GM12801 (cell line): Measurements from ENCODE around the gene LRRC55.

ENCODE experiments used
- TF ChIP-seq, protein P1 (sequence below): IDR thresholded peaks from one replicate; pipeline ENCODE4 v1.5.1; 2011; ENCODE audit warnings: control low read depth; ENCODE audit not compliant: insufficient read length; ENCODE audit errors: extremely low read depth

Gene LRRC55

GRCh38 chr11:57181678-57182305 lies at the start of gene LRRC55:
Gene LRRC55 (plus strand): TSS chr11:57181953. CDS start chr11:57182023, 70 bp downstream.
- TF ChIP-seq, protein P1, sequence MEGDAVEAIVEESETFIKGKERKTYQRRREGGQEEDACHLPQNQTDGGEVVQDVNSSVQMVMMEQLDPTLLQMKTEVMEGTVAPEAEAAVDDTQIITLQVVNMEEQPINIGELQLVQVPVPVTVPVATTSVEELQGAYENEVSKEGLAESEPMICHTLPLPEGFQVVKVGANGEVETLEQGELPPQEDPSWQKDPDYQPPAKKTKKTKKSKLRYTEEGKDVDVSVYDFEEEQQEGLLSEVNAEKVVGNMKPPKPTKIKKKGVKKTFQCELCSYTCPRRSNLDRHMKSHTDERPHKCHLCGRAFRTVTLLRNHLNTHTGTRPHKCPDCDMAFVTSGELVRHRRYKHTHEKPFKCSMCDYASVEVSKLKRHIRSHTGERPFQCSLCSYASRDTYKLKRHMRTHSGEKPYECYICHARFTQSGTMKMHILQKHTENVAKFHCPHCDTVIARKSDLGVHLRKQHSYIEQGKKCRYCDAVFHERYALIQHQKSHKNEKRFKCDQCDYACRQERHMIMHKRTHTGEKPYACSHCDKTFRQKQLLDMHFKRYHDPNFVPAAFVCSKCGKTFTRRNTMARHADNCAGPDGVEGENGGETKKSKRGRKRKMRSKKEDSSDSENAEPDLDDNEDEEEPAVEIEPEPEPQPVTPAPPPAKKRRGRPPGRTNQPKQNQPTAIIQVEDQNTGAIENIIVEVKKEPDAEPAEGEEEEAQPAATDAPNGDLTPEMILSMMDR = no peak

DNA sequence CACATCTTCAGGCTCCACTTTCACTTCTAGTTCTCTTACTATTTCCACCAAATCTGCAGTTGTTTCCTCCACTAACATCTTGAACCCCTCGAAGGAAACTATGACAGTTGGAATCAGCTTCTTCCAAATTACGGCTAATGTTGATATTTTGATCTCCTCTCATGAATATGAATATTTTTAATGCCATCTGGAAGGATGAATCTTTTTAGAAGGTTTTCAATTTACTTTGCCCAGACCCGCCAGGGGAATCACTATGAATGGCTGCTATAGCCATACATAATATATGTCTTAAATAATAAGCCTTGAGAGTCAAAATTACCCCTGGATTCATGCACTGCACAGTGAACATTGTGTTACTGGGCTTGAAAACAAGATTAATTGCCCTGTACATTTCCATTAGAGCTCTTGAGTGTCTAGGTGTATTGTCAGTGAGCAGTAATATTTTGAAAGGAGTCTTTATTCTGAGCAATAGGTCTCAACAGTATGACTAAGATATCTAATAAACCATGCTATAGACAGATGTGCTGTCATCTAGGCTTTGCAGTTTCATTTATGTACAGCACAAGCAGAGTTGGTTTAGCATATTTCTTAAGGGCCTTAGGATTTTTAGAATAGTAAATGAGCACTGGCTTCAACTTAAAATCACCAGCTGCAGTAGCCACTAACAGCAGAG lies 48.3 kb upstream of the LRRC55 start:
- TF ChIP-seq, protein P1 = no peak

DNA sequence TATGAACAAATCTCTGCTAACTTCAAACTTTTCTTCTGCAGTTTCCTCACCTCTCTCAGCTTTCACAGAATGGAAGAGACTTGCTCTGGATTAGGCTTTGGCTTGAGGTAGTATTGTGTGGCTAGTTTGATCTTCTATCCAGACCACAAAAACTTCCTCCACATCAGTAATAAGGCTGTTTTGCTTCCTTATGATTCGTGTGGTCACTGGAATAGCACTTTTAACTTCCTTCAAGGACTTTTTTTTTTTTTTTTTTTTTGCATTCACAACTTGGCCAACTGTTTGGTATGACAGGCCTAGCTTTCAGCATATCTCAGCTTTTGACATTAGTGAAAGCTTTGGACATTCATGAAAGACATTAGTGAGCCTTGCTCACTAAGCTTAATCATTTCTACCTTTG lies 47.5 kb upstream of the LRRC55 start:
- TF ChIP-seq, protein P1 = no peak

DNA sequence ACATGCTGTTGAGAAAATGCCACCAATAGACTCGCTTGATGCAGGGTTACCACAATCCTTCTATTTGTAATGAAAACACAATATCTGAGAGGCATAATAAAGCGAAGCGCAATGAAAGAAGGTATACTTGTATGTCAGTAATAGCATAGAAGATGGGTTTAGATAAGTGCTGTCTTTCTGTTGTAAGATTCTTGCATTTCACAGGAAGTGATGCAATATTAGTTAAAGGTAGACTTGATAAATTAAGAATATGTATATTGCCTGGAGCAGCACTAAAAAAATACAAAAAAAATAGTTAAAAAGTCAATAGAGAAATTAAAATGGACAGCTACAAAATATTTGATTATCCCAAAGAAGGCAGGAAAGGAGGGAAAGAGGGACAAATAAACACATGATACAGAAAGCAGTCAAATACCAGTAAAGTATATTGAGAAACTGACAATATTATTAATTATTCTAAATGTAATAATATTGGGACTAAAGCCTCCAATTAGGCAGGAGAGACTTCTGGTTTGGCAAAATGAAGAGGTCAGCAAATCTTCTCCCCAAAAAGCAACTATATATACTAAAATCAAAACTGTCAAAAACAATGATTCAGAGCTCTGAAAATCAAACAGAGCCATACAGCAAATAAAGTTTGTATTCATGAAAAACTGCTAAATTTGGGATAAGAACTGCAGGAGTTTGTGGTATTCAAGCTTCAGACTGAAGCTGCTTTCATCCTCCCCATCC lies 46.6 kb upstream of the LRRC55 start:
- TF ChIP-seq, protein P1 = no peak

DNA sequence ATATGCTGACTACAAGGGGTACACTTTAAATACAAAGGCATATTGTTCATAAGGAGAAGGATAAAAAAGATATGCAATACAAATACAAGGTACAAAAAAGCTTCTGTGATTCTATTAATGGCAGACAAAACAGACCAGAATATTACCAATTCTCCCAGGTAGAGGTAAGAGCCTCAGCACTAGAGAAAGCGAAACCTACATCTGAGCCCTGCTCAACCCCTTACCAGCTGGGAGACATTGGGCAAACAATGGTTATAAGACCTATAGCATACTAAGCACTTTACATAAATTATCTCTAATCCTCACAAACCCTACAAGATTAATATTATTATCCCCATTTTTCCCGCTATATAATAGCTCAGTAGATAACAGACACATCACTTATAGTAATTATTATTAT lies 41.2 kb upstream of the LRRC55 start:
- TF ChIP-seq, protein P1 = no peak

GRCh38 chr11:57143459-57143858 lies 38.3 kb upstream of the LRRC55 start:
- TF ChIP-seq, protein P1 = no peak

DNA sequence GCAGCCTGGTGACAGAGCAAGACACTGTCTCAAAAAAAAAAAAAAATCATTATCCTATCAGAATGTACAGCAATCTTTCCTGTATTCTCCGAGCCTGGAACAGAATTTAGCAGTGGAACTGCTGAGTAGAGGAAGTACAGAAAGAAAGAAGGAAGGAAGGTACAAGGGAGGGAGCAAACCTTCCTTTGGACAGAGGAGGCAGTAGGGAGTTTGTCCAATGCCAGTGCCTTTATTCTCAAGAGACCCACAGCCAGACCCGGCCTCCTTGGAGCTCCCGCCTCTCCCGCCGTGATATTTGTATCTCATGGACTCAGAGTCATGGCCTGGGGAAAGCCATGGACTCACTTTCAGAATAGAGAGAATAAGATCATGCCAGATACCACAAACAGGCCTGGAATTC lies 37.7 kb upstream of the LRRC55 start:
- TF ChIP-seq, protein P1 = no peak
